NCI-H187 (cell line): Measurements from ENCODE around the gene PAQR7.

Experiments used
- DNase-seq, 2 experiments: peaks; one replicate each; lab custom pipeline; 2025; lab: John Stamatoyannopoulos, UW

PAQR7 gene

GRCh38 chr1:25875154-25875855 lies at the start of gene PAQR7:
Gene PAQR7 (minus strand): TSS chr1:25875708. CDS start chr1:25863839, 11,869 bp downstream.
- peak in 1 of 2 experiments; percentile 14 for DNase-seq

GRCh38 chr1:25924454-25924853 lies 48.9 kb upstream of the PAQR7 start:
- no peak for DNase-seq

GRCh38 chr1:25922971-25923552 lies 47.6 kb upstream of the PAQR7 start:
- peak; percentile 37 to 68 for DNase-seq

GRCh38 chr1:25922056-25922970 lies 46.8 kb upstream of the PAQR7 start:
- DNase-seq, result peak; percentile 33 to 59

GRCh38 chr1:25918615-25919014 lies 43.1 kb upstream of the PAQR7 start:
- no peak for DNase-seq

GRCh38 chr1:25917996-25918395 lies 42.5 kb upstream of the PAQR7 start:
- DNase-seq, result no peak

- DNase-seq, result no peak
Observed at GRCh38 chr1:25916460-25916859, 41.0 kb upstream of the PAQR7 start.

GRCh38 chr1:25914074-25914995 lies 38.8 kb upstream of the PAQR7 start:
- no peak for DNase-seq

GRCh38 chr1:25913206-25913605 lies 37.7 kb upstream of the PAQR7 start:
- DNase-seq, result no peak

GRCh38 chr1:25912076-25912831 lies 36.7 kb upstream of the PAQR7 start:
- DNase-seq, result no peak

- no peak for DNase-seq
Observed at GRCh38 chr1:25911162-25911561, 35.7 kb upstream of the PAQR7 start.

GRCh38 chr1:25909040-25909439 lies 33.5 kb upstream of the PAQR7 start:
- no peak for DNase-seq

- DNase-seq, result no peak
Observed at GRCh38 chr1:25908161-25908560, 32.7 kb upstream of the PAQR7 start.

- no peak for DNase-seq
Observed at GRCh38 chr1:25907601-25908000, 32.1 kb upstream of the PAQR7 start.

- peak in 1 of 2 experiments; percentile 76 for DNase-seq
Observed at GRCh38 chr1:25906644-25907300, 31.3 kb upstream of the PAQR7 start.

- DNase-seq, result peak; percentile 78 to 94
Observed at GRCh38 chr1:25905680-25906643, 30.5 kb upstream of the PAQR7 start, which contains the start of gene STMN1. Gene STMN1 (minus strand): TSS chr1:25906419. CDS start chr1:25904676, 1,743 bp downstream.

- DNase-seq, result peak; percentile 87 to 93
Observed at GRCh38 chr1:25904943-25905679, 29.6 kb upstream of the PAQR7 start.

GRCh38 chr1:25903986-25904385 lies 28.5 kb upstream of the PAQR7 start:
- no peak for DNase-seq
